CD4-positive, CD25-positive, alpha-beta regulatory T cell (primary cell): ENCODE results near the gene TMEM169. TPM values are rescaled to one million over a fixed set of nuclear protein-coding genes. Genes with fewer than 3 reads are reported as not detected.

ENCODE experiments used
- ATAC-seq, 2 donors: fragments of 150-1000 bp; cut with Tn5 transposase; one replicate each; pipeline ENCODE4 v1.10.0; 2021; ENCODE audit warnings: low read depth in 2 of 2, moderate number of reproducible peaks in 2 of 2, moderate library complexity in 1 of 2
- DNase-seq, 3 donors: peaks; one replicate each; pipeline versions ENCODE4 v3.0.0 to v3.0.0-alpha.2; 2012 to 2022; ENCODE audit warnings: mixed read lengths in 1 of 3
- H3K27ac ChIP-seq: one replicate; pipeline ENCODE4 v1.7.0; 2013; ENCODE audit warnings: mild to moderate bottlenecking, low read length; ENCODE audit not compliant: insufficient read depth, poor library complexity, severe bottlenecking
- H3K27me3 ChIP-seq: one replicate; pipeline ENCODE4 v1.7.0; 2013; ENCODE audit warnings: low read length; ENCODE audit not compliant: control insufficient read depth, insufficient read depth
- H3K36me3 ChIP-seq: one replicate; pipeline ENCODE4 v1.7.0; 2013; ENCODE audit warnings: mild to moderate bottlenecking, low read length, moderate library complexity; ENCODE audit not compliant: control insufficient read depth, insufficient read depth
- H3K4me1 ChIP-seq: 2 replicates; pipeline ENCODE4 v1.7.0; 2013; ENCODE audit warnings: mild to moderate bottlenecking, low read length; ENCODE audit not compliant: insufficient read depth, control insufficient read depth, poor library complexity, severe bottlenecking
- H3K4me3 ChIP-seq: one replicate; pipeline ENCODE4 v1.7.0; 2013; ENCODE audit warnings: low read depth, mild to moderate bottlenecking, low read length, moderate library complexity
- H3K9me3 ChIP-seq, 2 experiments: 1 replicate in 1 of 2; 2 replicates in 1 of 2; pipeline ENCODE4 v1.7.0; 2013; ENCODE audit warnings: low read length in 2 of 2, mild to moderate bottlenecking in 1 of 2, moderate library complexity in 1 of 2; ENCODE audit not compliant: control insufficient read depth in 2 of 2
- H3K27ac Mint-ChIP-seq, 3 donors: one replicate each; pipeline ENCODE4 v1.8.0; 2020 to 2022; ENCODE audit warnings: mild to moderate bottlenecking in 3 of 3, mixed read lengths in 3 of 3, moderate library complexity in 2 of 3
- H3K27me3 Mint-ChIP-seq: one replicate; pipeline ENCODE4 v1.8.0; 2022; ENCODE audit warnings: mild to moderate bottlenecking, mixed read lengths
- H3K36me3 Mint-ChIP-seq: one replicate; pipeline ENCODE4 v1.8.0; 2020; ENCODE audit warnings: mixed read lengths
- H3K4me1 Mint-ChIP-seq, 4 donors: one replicate each; pipeline ENCODE4 v1.8.0; 2020 to 2022; ENCODE audit warnings: mixed read lengths in 4 of 4, mild to moderate bottlenecking in 1 of 4
- H3K4me3 Mint-ChIP-seq, 4 donors: one replicate each; pipeline ENCODE4 v1.8.0; 2020 to 2022; ENCODE audit warnings: mild to moderate bottlenecking in 4 of 4, mixed read lengths in 4 of 4, moderate library complexity in 3 of 4
- H3K9me3 Mint-ChIP-seq, 7 donors: one replicate each; pipeline ENCODE4 v1.8.0; 2020 to 2022; ENCODE audit warnings: mixed read lengths in 7 of 7, mild to moderate bottlenecking in 3 of 7, moderate library complexity in 2 of 7
- polyA plus RNA-seq, 4 donors: library from polyadenylated mRNA; unstranded; fragments of 300-500 nt; fragmentation: Illumina TruSeq; gene quantifications; one replicate each; pipeline ENCODE4 v1.2.3, GENCODE V29; 2021
- total RNA-seq: library from RNA; stranded (reverse); gene quantifications from one replicate; pipeline ENCODE4 v1.2.3, GENCODE V29; 2022

TMEM169 gene
- total and polyA plus RNA-seq, 5 donors from 2014 or later, result 4.6 to 12.8 (median 8.0) TPM

- H3K4me1 ChIP-seq, result no peaks in the 10 kb centered on the region
- no peak overlapping the region for H3K4me3 Mint-ChIP-seq
- ATAC-seq, result no peak
Observed at GRCh38 chr2:216092646-216093045, 10.9 kb downstream of the TMEM169 start.

DNA sequence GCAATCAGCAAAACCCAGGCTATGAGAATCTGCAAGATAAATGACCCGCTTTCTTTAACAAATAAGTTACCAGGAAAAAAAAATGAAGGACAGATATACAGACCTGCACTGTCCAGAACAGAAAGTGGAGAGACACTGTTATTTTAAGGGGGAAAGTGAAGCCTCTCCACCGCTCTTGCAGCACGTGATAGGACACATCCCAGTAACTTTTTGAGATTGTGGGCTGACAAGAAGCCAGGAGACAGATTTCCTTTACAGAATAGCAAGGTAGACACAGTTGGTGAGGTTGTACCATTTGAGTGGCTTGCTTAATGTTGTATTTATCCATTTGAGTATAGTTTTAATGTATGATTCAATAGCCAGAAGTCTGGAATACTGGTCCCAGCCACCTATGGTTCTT is 13.0 kb downstream of the TMEM169 start:
- no peaks in the 10 kb centered on the region for H3K9me3 ChIP-seq
- ATAC-seq (no peak), DNase-seq (no peak)
- Mint-ChIP-seq H3K36me3 (peaks cover 22% of the 10 kb centered on the region), H3K4me3 (no peak overlapping the region), H3K27me3 (no peaks in the 10 kb centered on the region), H3K4me1 (peaks cover 18 to 33% (median 24%) of the 10 kb centered on the region in 4 donors), H3K9me3 (no peaks in the 10 kb centered on the region), H3K27ac (no peak overlapping the region)
- no peaks in the 10 kb centered on the region for H3K27me3 ChIP-seq
- no peak overlapping the region for H3K27ac ChIP-seq
- H3K4me3 ChIP-seq, result no peak overlapping the region
- peaks cover 10% of the 10 kb centered on the region for H3K36me3 ChIP-seq
- no peaks in the 10 kb centered on the region for H3K4me1 ChIP-seq

More at GRCh38 chr2:216092646-216093045, 10.9 kb downstream of the TMEM169 start:
- Histone ChIP-seq H3K27me3 (no peaks in the 10 kb centered on the region), H3K36me3 (peaks cover 6% of the 10 kb centered on the region), H3K9me3 (no peaks in the 10 kb centered on the region), H3K4me3 (no peak overlapping the region), H3K27ac (no peak overlapping the region)
- no peaks in the 10 kb centered on the region for H3K9me3 Mint-ChIP-seq
- no peak for DNase-seq
- H3K36me3 Mint-ChIP-seq, result peaks cover 25% of the 10 kb centered on the region
- H3K4me1 Mint-ChIP-seq, result peaks cover 26 to 39% (median 31%) of the 10 kb centered on the region in 4 donors
- peak overlapping the region in 2 of 3 donors; percentile 3 to 39 for H3K27ac Mint-ChIP-seq
- H3K27me3 Mint-ChIP-seq, result no peaks in the 10 kb centered on the region

DNA sequence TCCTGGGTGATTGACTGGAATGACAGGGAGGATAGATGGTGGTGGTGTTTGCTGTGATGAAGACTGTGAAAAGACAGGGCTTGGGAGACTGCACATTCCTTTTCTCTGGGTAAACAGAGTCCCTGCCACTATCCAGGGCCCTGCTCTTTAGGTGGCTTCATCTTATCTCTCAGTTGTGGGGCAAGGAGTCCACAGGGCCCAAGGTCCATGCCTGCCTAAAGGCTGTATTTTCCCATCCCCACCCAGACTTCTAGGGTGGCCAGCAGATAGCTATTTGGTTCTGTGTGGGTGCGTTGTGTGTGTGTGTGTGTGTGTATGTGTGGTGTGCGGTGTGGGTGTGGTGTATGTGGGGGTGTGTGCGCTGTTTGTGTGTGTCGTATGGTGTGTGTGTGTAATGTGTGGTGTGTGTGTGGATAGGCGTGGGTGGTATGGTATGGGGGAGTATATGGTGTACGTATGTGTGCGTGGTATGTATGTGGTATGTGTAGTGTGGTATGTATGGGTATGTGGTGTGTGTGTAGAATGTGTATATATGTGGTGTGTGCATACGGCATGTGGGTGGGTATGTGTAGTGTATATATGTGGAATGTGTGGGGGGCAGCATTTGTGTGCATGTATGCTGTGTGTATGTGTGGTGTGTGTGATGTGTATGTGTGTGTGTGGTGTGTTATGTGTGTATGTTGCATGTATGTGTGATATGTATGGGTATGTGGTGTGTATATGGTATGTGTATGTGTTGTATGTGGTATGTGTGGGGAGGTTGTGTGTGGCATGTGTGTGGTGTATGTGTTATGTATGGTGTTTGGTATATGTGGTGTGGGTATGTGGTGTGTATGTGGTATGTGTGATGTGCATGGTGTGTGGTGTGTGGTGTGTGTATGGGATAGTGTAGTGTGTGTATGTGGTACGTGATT is 17.0 kb downstream of the TMEM169 start:
- no peaks in the 10 kb centered on the region for H3K27me3 Mint-ChIP-seq
- ATAC-seq (no peak), DNase-seq (no peak)
- Histone ChIP-seq H3K9me3 (no peaks in the 10 kb centered on the region), H3K27ac (no peak overlapping the region), H3K4me3 (no peak overlapping the region), H3K36me3 (peaks cover 33% of the 10 kb centered on the region), H3K27me3 (no peaks in the 10 kb centered on the region), H3K4me1 (no peaks in the 10 kb centered on the region)
- H3K36me3 Mint-ChIP-seq, result peaks cover 35% of the 10 kb centered on the region
- H3K4me1 Mint-ChIP-seq, result peaks cover 5 to 8% (median 6%) of the 10 kb centered on the region in 4 donors
- no peak overlapping the region for H3K4me3 Mint-ChIP-seq
- no peaks in the 10 kb centered on the region for H3K9me3 Mint-ChIP-seq
- no peak overlapping the region for H3K27ac Mint-ChIP-seq

GRCh38 chr2:216101109-216101508 is 19.4 kb downstream of the TMEM169 start:
- no peaks in the 10 kb centered on the region for H3K9me3 Mint-ChIP-seq
- no peak for ATAC-seq
- Histone ChIP-seq H3K9me3 (no peaks in the 10 kb centered on the region), H3K4me1 (no peaks in the 10 kb centered on the region), H3K27ac (no peak overlapping the region), H3K27me3 (no peaks in the 10 kb centered on the region), H3K36me3 (peaks cover 32% of the 10 kb centered on the region), H3K4me3 (no peak overlapping the region)
- peaks cover 0 to 2% (median 0%) of the 10 kb centered on the region in 4 donors for H3K4me1 Mint-ChIP-seq
- H3K27ac Mint-ChIP-seq, result no peak overlapping the region
- H3K4me3 Mint-ChIP-seq, result no peak overlapping the region
- H3K27me3 Mint-ChIP-seq, result no peaks in the 10 kb centered on the region
- peaks cover 30% of the 10 kb centered on the region for H3K36me3 Mint-ChIP-seq
- DNase-seq, result no peak

- DNase-seq (no peak), ATAC-seq (no peak)
- H3K9me3 Mint-ChIP-seq, result no peaks in the 10 kb centered on the region
- H3K36me3 ChIP-seq, result peaks cover 27% of the 10 kb centered on the region
- H3K9me3 ChIP-seq, result no peaks in the 10 kb centered on the region
- H3K27me3 Mint-ChIP-seq, result no peaks in the 10 kb centered on the region
- H3K4me1 ChIP-seq, result no peaks in the 10 kb centered on the region
- no peak overlapping the region for H3K27ac ChIP-seq
- H3K4me3 ChIP-seq, result no peak overlapping the region
- peak overlapping the region in 1 of 4 donors; percentile 37 for H3K4me3 Mint-ChIP-seq
- no peak overlapping the region for H3K27ac Mint-ChIP-seq
- H3K4me1 Mint-ChIP-seq, result peaks cover 0 to 2% (median 0%) of the 10 kb centered on the region in 4 donors
- H3K27me3 ChIP-seq, result no peaks in the 10 kb centered on the region
- peaks cover 27% of the 10 kb centered on the region for H3K36me3 Mint-ChIP-seq
Observed at GRCh38 chr2:216103213-216103612, 21.5 kb downstream of the TMEM169 start.

- ATAC-seq (no peak), DNase-seq (no peak)
- H3K27me3 Mint-ChIP-seq, result peaks cover 4% of the 10 kb centered on the region
- Histone ChIP-seq H3K36me3 (peaks cover 23% of the 10 kb centered on the region), H3K4me1 (peaks cover 6% of the 10 kb centered on the region), H3K27ac (no peak overlapping the region), H3K9me3 (no peaks in the 10 kb centered on the region), H3K27me3 (no peaks in the 10 kb centered on the region), H3K4me3 (no peak overlapping the region)
- no peaks in the 10 kb centered on the region for H3K9me3 Mint-ChIP-seq
- H3K27ac Mint-ChIP-seq, result no peak overlapping the region
- peaks cover 0 to 10% (median 8%) of the 10 kb centered on the region in 4 donors for H3K4me1 Mint-ChIP-seq
- H3K4me3 Mint-ChIP-seq, result peak overlapping the region in 1 of 4 donors; percentile 55
- H3K36me3 Mint-ChIP-seq, result peaks cover 26% of the 10 kb centered on the region
Observed at GRCh38 chr2:216104691-216105090, 23.0 kb downstream of the TMEM169 start.

DNA sequence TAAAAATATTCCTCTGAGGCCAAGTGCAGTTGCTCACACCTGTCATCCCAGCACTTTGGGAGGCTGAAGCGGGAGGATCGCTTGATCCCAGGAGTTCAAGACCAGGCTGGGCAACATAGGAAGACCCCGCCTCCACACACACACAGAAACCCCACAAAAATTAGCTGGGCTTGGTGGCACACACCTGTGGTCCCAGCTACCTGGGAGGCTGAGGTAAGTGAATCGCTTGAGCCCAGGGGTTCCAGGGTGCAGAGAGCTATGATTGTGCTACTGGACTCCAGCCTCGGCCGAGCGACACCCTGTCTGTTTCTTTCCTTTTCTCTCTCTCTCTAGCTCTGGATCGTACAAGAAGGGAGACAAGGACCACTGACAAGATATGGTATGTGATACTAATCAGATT is 25.6 kb downstream of the TMEM169 start:
- Histone ChIP-seq H3K4me1 (peaks cover 30% of the 10 kb centered on the region), H3K27ac (no peak overlapping the region), H3K36me3 (peaks cover 12% of the 10 kb centered on the region), H3K27me3 (no peaks in the 10 kb centered on the region), H3K4me3 (no peak overlapping the region), H3K9me3 (no peaks in the 10 kb centered on the region)
- peaks cover 4% of the 10 kb centered on the region for H3K27me3 Mint-ChIP-seq
- no peak for DNase-seq
- ATAC-seq, result no peak
- peaks cover 23% of the 10 kb centered on the region for H3K36me3 Mint-ChIP-seq
- H3K9me3 Mint-ChIP-seq, result no peaks in the 10 kb centered on the region
- no peak overlapping the region for H3K27ac Mint-ChIP-seq
- peaks cover 10 to 36% (median 29%) of the 10 kb centered on the region in 4 donors for H3K4me1 Mint-ChIP-seq
- peak overlapping the region in 1 of 4 donors; percentile 35 for H3K4me3 Mint-ChIP-seq
